Adipose tissue (tissue), 3 donors: Measurements from ENCODE around the gene COL20A1. TPM values are rescaled to one million over a fixed set of nuclear protein-coding genes. Genes with fewer than 3 reads are reported as not detected.

Experiments used
- H3K27ac ChIP-seq: one replicate; pipeline ENCODE4 v1.5.1; 2013; ENCODE audit warnings: low read depth, low read length
- WGBS, 3 donors: extraction: QIAGEN DNeasy Blood & Tissue Kit; methylation state at CpG; one replicate each; pipeline ENCODE4 v1.1.7; 2013; 5-methylcytosine and 5-hydroxymethylcytosine counted together
- polyA plus RNA-seq, 3 donors: library from polyadenylated mRNA; stranded (reverse); fragments of 200-250 nt; gene quantifications; one replicate each; pipeline ENCODE4 v1.2.3, GENCODE V29; 2013
- donor health status: healthy with polysubstance abuse.
- donor health status: Bipolar disorder and iron deficiency.
- donor health status: healthy.

The COL20A1 gene
- polyA plus RNA-seq, 3 donors = not detected

GRCh38 chr20:63286781-63287696 lies 5.9 kb upstream of the COL20A1 start:
- H3K27ac ChIP-seq = no peak overlapping the region
- WGBS, 3 donors = 81 to 90% (median 82%) methylated on average over 23 of the region's 23 CpGs

- no peak overlapping the region for H3K27ac ChIP-seq
- WGBS, 3 donors = 88 to 90% (median 89%) methylated on average over 55 of the region's 55 CpGs
These were observed 5.0 kb upstream of the COL20A1 start for GRCh38 chr20:63287697-63288580.

GRCh38 chr20:63288581-63289251 lies 4.3 kb upstream of the COL20A1 start:
- no peak overlapping the region for H3K27ac ChIP-seq
- 73 to 93% (median 90%) methylated on average over 28 of the region's 28 CpGs for WGBS, 3 donors

GRCh38 chr20:63289311-63290135 lies 3.5 kb upstream of the COL20A1 start:
- WGBS, 3 donors = 79 to 87% (median 86%) methylated on average over 20 to 25 of the region's 25 CpGs
- no peak overlapping the region for H3K27ac ChIP-seq

GRCh38 chr20:63290136-63290676 lies 2.8 kb upstream of the COL20A1 start:
- no peak overlapping the region for H3K27ac ChIP-seq
- 77 to 86% (median 80%) methylated on average over 15 to 17 of the region's 17 CpGs for WGBS, 3 donors

GRCh38 chr20:63290677-63291472 lies 2.1 kb upstream of the COL20A1 start:
- WGBS, 3 donors = 22 to 40% (median 30%) methylated on average over 25 to 26 of the region's 26 CpGs
- no peak overlapping the region for H3K27ac ChIP-seq

GRCh38 chr20:63291811-63292210 lies 1.2 kb upstream of the COL20A1 start:
- WGBS, 3 donors = 72 to 78% (median 76%) methylated on average over 10 of the region's 10 CpGs
- H3K27ac ChIP-seq = no peak overlapping the region

- 74 to 84% (median 84%) methylated on average over 14 to 16 of the region's 16 CpGs for WGBS, 3 donors
- H3K27ac ChIP-seq = no peak overlapping the region
These were observed 689 bp upstream of the COL20A1 start for GRCh38 chr20:63292292-63292701.

GRCh38 chr20:63293456-63293855 lies 470 bp downstream of the COL20A1 start:
- no peak overlapping the region for H3K27ac ChIP-seq
- 43 to 66% (median 62%) methylated on average over 11 of the region's 11 CpGs for WGBS, 3 donors

GRCh38 chr20:63293871-63294535 lies 1.0 kb downstream of the COL20A1 start:
- H3K27ac ChIP-seq = no peak overlapping the region
- 51 to 61% (median 57%) methylated on average over 15 to 20 of the region's 22 CpGs for WGBS, 3 donors

GRCh38 chr20:63294536-63294900 lies 1.5 kb downstream of the COL20A1 start:
- H3K27ac ChIP-seq = no peak overlapping the region
- WGBS, 3 donors = 79 to 86% (median 81%) methylated on average over 12 of the region's 12 CpGs

- no peak overlapping the region for H3K27ac ChIP-seq
- WGBS, 3 donors = 28 to 35% (median 33%) methylated on average over 19 of the region's 19 CpGs
These were observed 2.0 kb downstream of the COL20A1 start for GRCh38 chr20:63295018-63295417.

- no peak overlapping the region for H3K27ac ChIP-seq
- WGBS, 3 donors = 12 to 23% (median 20%) methylated on average over 16 to 17 of the region's 17 CpGs
These were observed 2.4 kb downstream of the COL20A1 start for GRCh38 chr20:63295422-63295821.

GRCh38 chr20:63295846-63296245 lies 2.9 kb downstream of the COL20A1 start:
- H3K27ac ChIP-seq = no peak overlapping the region
- whole genome bisulfite sequencing, 3 donors = 8 to 17% (median 10%) methylated on average over 18 to 20 of the region's 20 CpGs

GRCh38 chr20:63296531-63297299 lies 3.7 kb downstream of the COL20A1 start:
- WGBS, 3 donors = 27 to 39% (median 39%) methylated on average over 18 of the region's 18 CpGs
- H3K27ac ChIP-seq = no peak overlapping the region

- H3K27ac ChIP-seq = no peak overlapping the region
- 55 to 69% (median 61%) methylated on average over 10 to 11 of the region's 11 CpGs for WGBS, 3 donors
These were observed 4.4 kb downstream of the COL20A1 start for GRCh38 chr20:63297371-63297781.
